ENCODE data around the gene SH3BP5L.

- TF ChIP-seq, protein P1, sequence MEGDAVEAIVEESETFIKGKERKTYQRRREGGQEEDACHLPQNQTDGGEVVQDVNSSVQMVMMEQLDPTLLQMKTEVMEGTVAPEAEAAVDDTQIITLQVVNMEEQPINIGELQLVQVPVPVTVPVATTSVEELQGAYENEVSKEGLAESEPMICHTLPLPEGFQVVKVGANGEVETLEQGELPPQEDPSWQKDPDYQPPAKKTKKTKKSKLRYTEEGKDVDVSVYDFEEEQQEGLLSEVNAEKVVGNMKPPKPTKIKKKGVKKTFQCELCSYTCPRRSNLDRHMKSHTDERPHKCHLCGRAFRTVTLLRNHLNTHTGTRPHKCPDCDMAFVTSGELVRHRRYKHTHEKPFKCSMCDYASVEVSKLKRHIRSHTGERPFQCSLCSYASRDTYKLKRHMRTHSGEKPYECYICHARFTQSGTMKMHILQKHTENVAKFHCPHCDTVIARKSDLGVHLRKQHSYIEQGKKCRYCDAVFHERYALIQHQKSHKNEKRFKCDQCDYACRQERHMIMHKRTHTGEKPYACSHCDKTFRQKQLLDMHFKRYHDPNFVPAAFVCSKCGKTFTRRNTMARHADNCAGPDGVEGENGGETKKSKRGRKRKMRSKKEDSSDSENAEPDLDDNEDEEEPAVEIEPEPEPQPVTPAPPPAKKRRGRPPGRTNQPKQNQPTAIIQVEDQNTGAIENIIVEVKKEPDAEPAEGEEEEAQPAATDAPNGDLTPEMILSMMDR (IDR thresholded peaks at IDR 0.05 in 4 of 5, conservative IDR thresholded peaks at IDR 0.05 in 1 of 5): no peak
- TF ChIP-seq POLR2A (IDR thresholded peaks at IDR 0.05): no peak
Observed at GRCh38 chr1:248812736-248813425, 12.8 kb downstream of the SH3BP5L start.

Measured in gastrocnemius medialis (tissue), 4 donors.